Astrocyte of the spinal cord (primary cell): ENCODE results near the gene GABRG3.
"Not testable (repeated sequence)": the region's sequence is repeated elsewhere in the genome, so short reads cannot be mapped to it uniquely, and the experiment has no call there.

Source experiments
- DNase-seq: peaks from one replicate; pipeline ENCODE4 v3.0.0; 2011; ENCODE audit warnings: low read depth, low spot score
- H3K4me3 ChIP-seq: 2 replicates; pipeline ENCODE4 v1.5.1; 2011; ENCODE audit warnings: low read depth, mild to moderate bottlenecking, low read length, moderate library complexity
- in situ Hi-C: cut with HindIII; loops from 2 replicates; pipeline ENCODE4 v1.10.0; 2017; ENCODE audit warnings: low sequenced_read_pairs
- TF ChIP-seq, protein P1 (sequence below): IDR thresholded peaks from 2 replicates; pipeline ENCODE4 v1.5.1; 2012; ENCODE audit warnings: low read depth, mild to moderate bottlenecking, low read length, inconsistent platforms

Gene GABRG3

DNA sequence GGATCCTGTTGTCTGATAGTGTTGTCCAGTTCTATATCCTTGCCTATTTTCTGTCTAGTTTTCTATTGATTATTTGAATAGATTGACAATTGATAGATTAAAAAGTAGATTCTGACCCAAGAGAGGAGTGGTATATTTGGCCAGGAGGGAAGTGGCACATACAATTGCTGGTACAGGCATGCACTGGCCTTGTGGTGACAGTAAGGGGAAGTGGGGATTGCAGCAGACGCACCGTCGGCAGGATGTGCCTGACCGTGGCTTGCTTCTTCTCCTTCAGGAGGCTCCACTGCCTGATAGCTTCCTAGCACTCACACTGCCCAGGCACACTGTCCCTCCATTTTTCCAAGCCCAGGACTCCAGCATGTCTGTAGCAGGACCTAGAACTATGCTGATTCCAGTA, 10.5 kb downstream of the GABRG3 start:
- TF ChIP-seq, protein P1, sequence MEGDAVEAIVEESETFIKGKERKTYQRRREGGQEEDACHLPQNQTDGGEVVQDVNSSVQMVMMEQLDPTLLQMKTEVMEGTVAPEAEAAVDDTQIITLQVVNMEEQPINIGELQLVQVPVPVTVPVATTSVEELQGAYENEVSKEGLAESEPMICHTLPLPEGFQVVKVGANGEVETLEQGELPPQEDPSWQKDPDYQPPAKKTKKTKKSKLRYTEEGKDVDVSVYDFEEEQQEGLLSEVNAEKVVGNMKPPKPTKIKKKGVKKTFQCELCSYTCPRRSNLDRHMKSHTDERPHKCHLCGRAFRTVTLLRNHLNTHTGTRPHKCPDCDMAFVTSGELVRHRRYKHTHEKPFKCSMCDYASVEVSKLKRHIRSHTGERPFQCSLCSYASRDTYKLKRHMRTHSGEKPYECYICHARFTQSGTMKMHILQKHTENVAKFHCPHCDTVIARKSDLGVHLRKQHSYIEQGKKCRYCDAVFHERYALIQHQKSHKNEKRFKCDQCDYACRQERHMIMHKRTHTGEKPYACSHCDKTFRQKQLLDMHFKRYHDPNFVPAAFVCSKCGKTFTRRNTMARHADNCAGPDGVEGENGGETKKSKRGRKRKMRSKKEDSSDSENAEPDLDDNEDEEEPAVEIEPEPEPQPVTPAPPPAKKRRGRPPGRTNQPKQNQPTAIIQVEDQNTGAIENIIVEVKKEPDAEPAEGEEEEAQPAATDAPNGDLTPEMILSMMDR: no peak
- in situ Hi-C loops: no loop called here
- H3K4me3 ChIP-seq: no peak overlapping the region
- no peak for DNase-seq

DNA sequence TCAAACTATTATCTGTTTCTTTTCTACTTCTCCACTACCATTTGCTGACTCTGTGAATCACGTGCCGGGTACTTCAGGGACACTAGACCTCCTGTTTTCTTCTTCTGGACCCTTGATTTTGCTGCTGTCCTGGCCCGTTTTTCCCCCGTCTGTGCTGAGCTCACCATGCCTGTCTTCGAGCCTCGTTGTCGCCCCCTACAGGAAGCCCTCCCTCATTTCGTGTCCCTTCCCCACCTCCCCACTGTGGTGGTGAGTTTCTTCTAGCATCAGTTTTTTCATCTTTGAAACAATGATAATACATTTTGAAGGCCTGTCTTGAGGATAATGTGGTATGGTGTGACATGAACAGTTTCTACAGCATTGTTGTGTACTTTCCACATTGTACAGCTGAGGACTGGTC, 12.8 kb downstream of the GABRG3 start:
- no peak for DNase-seq
- TF ChIP-seq, protein P1: no peak
- no peak overlapping the region for H3K4me3 ChIP-seq
- in situ Hi-C loops: no loop called here

GRCh38 chr15:26985050-26985449, 14.1 kb downstream of the GABRG3 start:
- no peak overlapping the region for H3K4me3 ChIP-seq
- DNase-seq: no peak
- TF ChIP-seq, protein P1: no peak
- in situ Hi-C loops: no loop called here

DNA sequence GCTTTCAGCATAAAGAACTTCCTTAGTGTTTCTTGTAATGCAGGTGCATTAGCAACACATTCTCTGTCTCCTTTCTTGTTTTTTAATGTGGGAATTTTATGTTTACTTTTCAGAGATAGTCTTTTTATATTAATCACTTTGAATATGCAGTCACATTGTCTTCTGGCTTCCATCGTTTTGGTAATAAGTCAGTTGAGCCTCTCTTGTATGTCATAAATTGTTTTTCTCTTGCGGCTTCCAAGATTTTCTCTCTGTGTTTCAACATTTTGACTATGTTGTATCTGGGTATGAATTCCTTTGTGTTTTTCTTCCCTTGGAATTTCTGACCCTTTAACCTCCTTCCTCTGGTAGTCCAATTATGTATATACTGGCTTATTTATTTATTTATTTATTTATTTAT, 25.3 kb downstream of the GABRG3 start:
- H3K4me3 ChIP-seq: no peak overlapping the region
- DNase-seq: no peak
- TF ChIP-seq, protein P1: no peak
- in situ Hi-C loops: no loop called here

DNA sequence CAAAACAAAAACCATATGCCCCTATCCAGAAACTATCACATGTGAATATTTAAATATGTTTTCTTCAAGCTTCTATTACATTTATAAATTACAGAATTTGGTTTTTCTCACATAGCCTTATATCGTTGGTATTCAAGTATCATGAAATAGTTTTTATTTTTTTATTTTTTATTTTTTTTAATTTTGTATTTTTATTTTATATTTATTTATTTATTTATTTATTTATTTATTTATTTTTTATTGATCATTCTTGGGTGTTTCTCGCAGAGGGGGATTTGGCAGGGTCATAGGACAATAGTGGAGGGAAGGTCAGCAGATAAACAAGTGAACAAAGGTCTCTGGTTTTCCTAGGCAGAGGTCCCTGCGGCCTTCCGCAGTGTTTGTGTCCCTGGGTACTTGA, 32.0 kb downstream of the GABRG3 start:
- in situ Hi-C loops, DNase-seq, H3K4me3 ChIP-seq: not testable (repeated sequence)

DNA sequence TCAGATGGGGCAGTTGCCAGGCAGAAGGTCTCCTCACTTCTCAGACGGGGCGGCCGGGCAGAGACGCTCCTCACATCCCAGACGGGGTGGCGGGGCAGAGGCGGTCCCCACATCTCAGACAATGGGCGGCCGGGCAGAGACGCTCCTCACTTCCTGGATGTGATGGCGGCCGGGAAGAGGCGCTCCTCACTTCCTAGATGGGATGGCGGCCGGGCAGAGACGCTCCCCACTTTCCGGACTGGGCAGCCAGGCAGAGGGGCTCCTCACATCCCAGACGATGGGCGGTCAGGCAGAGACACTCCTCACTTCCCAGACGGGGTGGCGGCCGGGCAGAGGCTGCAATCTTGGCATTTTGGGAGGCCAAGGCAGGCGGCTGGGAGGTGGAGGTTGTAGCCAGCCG, 33.2 kb downstream of the GABRG3 start:
- H3K4me3 ChIP-seq, in situ Hi-C loops: not testable (repeated sequence)

DNA sequence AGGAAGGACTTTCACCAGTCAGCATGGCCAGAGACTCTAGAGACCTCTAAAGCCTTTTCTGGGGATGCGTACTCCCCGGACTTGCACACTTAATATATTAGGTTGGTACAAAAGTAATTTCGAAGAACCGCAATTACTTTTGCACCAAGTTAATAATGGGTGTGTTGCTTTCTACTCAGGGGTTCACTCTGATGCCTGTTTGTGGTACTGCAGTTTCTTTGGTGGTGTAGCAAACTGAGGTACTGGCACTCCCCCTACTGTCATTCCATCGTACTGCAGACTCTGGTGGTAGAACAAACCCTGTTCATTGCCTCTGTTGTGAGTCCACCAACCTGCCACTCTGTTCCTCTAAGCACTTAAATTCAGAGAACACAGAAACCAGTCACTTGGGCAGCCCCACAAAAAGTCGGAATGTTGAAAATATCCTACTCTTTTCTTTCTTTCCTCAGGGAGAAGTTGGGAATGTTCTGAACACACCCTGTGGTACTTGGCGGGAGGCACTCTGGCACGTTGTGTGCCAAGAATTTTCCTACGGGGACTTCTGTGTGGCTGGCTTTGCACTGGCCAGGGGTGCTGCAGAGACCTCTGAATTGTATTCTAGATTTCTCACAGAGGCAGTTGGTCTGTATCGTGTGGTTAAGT, 46.3 kb downstream of the GABRG3 start:
- DNase-seq: peak; percentile 68
- in situ Hi-C loops: no loop called here

More for the DNA sequence above, 33.2 kb downstream of the GABRG3 start:
- DNase-seq: not testable (repeated sequence)

More for the DNA sequence above, 46.3 kb downstream of the GABRG3 start:
- H3K4me3 ChIP-seq: no peak overlapping the region
- TF ChIP-seq, protein P1: peak; percentile 88
